Measurements from ENCODE around the gene MYL12A.

Gene MYL12A

GRCh38 chr18:3261373-3262233 is 14.0 kb downstream of the MYL12A start, which contains the start of gene MYL12B:
TSS of gene MYL12B (plus strand) at chr18:3262133. CDS start at chr18:3272899, 10,766 bp downstream.
- peak within 1 kb of the TSS; percentile 75 for H3K4me3 ChIP-seq (ENCODE audit: low read length)
- H3K27ac ChIP-seq (ENCODE audit: low read length) = peak within 1 kb of the TSS; percentile 75
- H3K9me3 ChIP-seq (ENCODE audit: insufficient read depth, low read depth, low read length) = no peaks in the 10 kb centered on the region
- H3K36me3 ChIP-seq (ENCODE audit: insufficient read depth, low read depth, low read length) = peaks cover 25% of the 10 kb centered on the region
- peaks cover 20% of the 10 kb centered on the region for H3K4me1 ChIP-seq (ENCODE audit: insufficient read depth, low read length)
- peak within 1 kb of the TSS; percentile 86 for H3K9ac ChIP-seq (ENCODE audit: low read depth, low read length)
- no peaks in the 10 kb centered on the region for H3K27me3 ChIP-seq (ENCODE audit: insufficient read depth, low read length)

GRCh38 chr18:3262234-3263131 is 14.9 kb downstream of the MYL12A start:
- Histone ChIP-seq H3K27me3 (ENCODE audit: insufficient read depth, low read length) (no peaks in the 10 kb centered on the region), H3K9ac (ENCODE audit: low read depth, low read length) (peak overlapping the region; percentile 86; the same call in 1 of the 2 replicates), H3K27ac (ENCODE audit: low read length) (no peak overlapping the region), H3K9me3 (ENCODE audit: insufficient read depth, low read depth, low read length) (no peaks in the 10 kb centered on the region), H3K36me3 (ENCODE audit: insufficient read depth, low read depth, low read length) (peaks cover 17% of the 10 kb centered on the region; the same call in 1 of the 2 replicates), H3K4me3 (ENCODE audit: low read length) (peak overlapping the region; percentile 75), H3K4me1 (ENCODE audit: insufficient read depth, low read length) (peaks cover 14% of the 10 kb centered on the region)

DNA sequence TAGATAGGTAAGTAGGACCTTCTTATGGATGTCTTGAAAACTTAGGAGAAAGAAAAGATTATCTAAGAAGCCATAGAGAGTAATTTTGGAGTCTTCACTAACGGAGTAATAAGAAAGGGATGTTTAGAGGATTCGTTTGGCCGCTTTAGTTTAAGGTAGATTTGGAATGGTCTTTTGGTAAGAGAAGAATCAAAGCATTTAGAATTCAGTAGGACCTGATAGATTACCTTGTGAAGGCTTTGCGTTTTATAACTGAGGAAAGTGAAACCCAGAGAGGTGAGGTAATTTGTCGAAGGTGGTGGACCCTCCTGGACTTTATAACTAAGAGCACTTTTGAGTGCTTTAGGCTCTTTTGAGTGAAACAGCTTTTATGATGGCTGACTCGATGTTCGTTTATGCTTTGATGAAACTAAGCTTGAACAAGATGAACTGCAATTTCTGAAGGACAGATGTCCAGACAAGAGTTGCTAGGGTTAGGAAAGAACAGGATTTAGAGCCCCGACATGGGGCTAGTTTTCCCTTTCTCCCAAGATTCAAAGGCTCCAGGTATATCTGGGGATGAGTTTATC is 15.6 kb downstream of the MYL12A start:
- Histone ChIP-seq H3K4me1 (ENCODE audit: insufficient read depth, low read length) (peaks cover 13% of the 10 kb centered on the region), H3K9me3 (ENCODE audit: insufficient read depth, low read depth, low read length) (no peaks in the 10 kb centered on the region), H3K27me3 (ENCODE audit: insufficient read depth, low read length) (no peaks in the 10 kb centered on the region), H3K4me3 (ENCODE audit: low read length) (peak overlapping the region; percentile 75), H3K9ac (ENCODE audit: low read depth, low read length) (peak overlapping the region; percentile 86; the same call in 1 of the 2 replicates), H3K27ac (ENCODE audit: low read length) (no peak overlapping the region), H3K36me3 (ENCODE audit: insufficient read depth, low read depth, low read length) (peaks cover 9% of the 10 kb centered on the region; the same call in 1 of the 2 replicates)

DNA sequence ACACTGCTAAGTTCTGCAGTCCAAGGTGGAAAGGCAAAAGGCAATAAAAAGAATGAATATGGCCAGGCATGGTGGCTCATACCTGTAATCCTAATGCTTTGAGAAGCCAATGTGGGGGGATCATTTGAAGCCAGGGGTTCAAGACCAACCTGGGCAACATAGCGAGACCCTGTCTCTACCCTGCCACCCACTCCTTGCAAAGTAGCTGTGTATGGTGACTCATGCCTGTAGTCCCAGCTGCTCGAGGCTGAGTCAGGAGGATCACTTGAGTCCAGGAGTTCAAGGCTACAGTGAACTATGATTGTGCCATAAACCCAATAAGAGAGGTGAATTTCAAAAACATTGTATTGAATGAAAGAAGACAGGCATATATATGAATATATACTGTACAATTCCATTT is 16.8 kb downstream of the MYL12A start:
- peaks cover 18% of the 10 kb centered on the region for H3K4me1 ChIP-seq (ENCODE audit: insufficient read depth, low read length)
- no peaks in the 10 kb centered on the region for H3K9me3 ChIP-seq (ENCODE audit: insufficient read depth, low read depth, low read length)
- no peak overlapping the region for H3K9ac ChIP-seq (ENCODE audit: low read depth, low read length)
- H3K27ac ChIP-seq (ENCODE audit: low read length) = no peak overlapping the region
- H3K27me3 ChIP-seq (ENCODE audit: insufficient read depth, low read length) = no peaks in the 10 kb centered on the region
- no peaks in the 10 kb centered on the region; the same call in 1 of the 2 replicates for H3K36me3 ChIP-seq (ENCODE audit: insufficient read depth, low read depth, low read length)
- H3K4me3 ChIP-seq (ENCODE audit: low read length) = no peak overlapping the region

DNA sequence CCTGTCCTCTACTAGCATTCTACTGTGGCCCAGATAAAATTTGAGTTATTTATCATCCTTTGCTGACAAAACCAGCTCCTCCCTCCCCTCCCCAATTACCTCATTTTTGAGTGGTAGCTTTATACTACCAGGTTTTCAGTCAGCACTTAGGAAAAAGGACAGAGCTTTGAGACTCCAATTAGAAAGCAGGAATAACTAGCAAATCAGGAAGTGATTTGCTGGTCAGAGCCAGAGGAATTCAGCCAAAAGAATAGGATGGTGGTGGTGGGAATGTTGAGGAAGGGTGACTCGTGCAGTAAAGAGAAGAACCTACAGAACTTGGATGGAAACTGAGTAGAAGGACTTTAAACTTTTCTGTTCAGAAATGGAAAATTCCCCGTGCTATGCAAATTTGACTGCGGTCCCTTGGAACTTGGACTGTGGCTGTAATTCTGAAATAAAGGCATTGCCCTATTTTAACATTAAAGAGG is 18.0 kb downstream of the MYL12A start:
- peaks cover 18% of the 10 kb centered on the region for H3K4me1 ChIP-seq (ENCODE audit: insufficient read depth, low read length)
- no peaks in the 10 kb centered on the region for H3K36me3 ChIP-seq (ENCODE audit: insufficient read depth, low read depth, low read length)
- no peaks in the 10 kb centered on the region for H3K9me3 ChIP-seq (ENCODE audit: insufficient read depth, low read depth, low read length)
- H3K27ac ChIP-seq (ENCODE audit: low read length) = no peak overlapping the region
- no peak overlapping the region for H3K4me3 ChIP-seq (ENCODE audit: low read length)
- no peaks in the 10 kb centered on the region for H3K27me3 ChIP-seq (ENCODE audit: insufficient read depth, low read length)
- H3K9ac ChIP-seq (ENCODE audit: low read depth, low read length) = no peak overlapping the region

GRCh38 chr18:3266062-3266608 is 18.5 kb downstream of the MYL12A start:
- Histone ChIP-seq H3K9ac (ENCODE audit: low read depth, low read length) (no peak overlapping the region), H3K36me3 (ENCODE audit: insufficient read depth, low read depth, low read length) (no peaks in the 10 kb centered on the region), H3K4me1 (ENCODE audit: insufficient read depth, low read length) (peaks cover 14% of the 10 kb centered on the region), H3K4me3 (ENCODE audit: low read length) (no peak overlapping the region), H3K27ac (ENCODE audit: low read length) (no peak overlapping the region), H3K27me3 (ENCODE audit: insufficient read depth, low read length) (no peaks in the 10 kb centered on the region), H3K9me3 (ENCODE audit: insufficient read depth, low read depth, low read length) (no peaks in the 10 kb centered on the region)

DNA sequence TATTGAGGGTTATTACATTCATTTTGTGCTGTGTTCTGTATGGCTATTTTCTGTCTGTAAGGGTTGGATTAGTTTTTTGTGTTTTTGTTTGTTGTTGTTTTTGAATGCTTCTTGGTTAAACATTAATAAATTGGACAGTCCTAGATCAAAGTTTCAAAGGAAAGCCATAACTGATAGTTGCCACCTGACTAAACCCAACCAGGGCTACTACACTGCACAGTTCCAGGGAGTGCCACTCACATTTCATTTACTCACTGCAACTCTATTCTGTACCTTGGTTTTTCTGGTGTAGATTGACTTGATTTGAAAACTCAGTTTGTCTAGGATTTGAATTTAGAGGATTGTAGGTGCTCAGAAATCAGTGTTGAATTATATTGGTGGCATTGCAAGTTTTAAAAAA is 20.7 kb downstream of the MYL12A start:
- no peak overlapping the region for H3K9ac ChIP-seq (ENCODE audit: low read depth, low read length)
- no peak overlapping the region for H3K4me3 ChIP-seq (ENCODE audit: low read length)
- H3K27me3 ChIP-seq (ENCODE audit: insufficient read depth, low read length) = no peaks in the 10 kb centered on the region
- H3K9me3 ChIP-seq (ENCODE audit: insufficient read depth, low read depth, low read length) = no peaks in the 10 kb centered on the region
- H3K4me1 ChIP-seq (ENCODE audit: insufficient read depth, low read length) = peaks cover 14% of the 10 kb centered on the region
- peaks cover 9% of the 10 kb centered on the region for H3K36me3 ChIP-seq (ENCODE audit: insufficient read depth, low read depth, low read length)
- no peak overlapping the region for H3K27ac ChIP-seq (ENCODE audit: low read length)

GRCh38 chr18:3269241-3269913 is 21.8 kb downstream of the MYL12A start:
- Histone ChIP-seq H3K27ac (ENCODE audit: low read length) (no peak overlapping the region), H3K4me1 (ENCODE audit: insufficient read depth, low read length) (peaks cover 12% of the 10 kb centered on the region), H3K36me3 (ENCODE audit: insufficient read depth, low read depth, low read length) (peaks cover 19% of the 10 kb centered on the region), H3K9ac (ENCODE audit: low read depth, low read length) (no peak overlapping the region), H3K9me3 (ENCODE audit: insufficient read depth, low read depth, low read length) (no peaks in the 10 kb centered on the region), H3K27me3 (ENCODE audit: insufficient read depth, low read length) (no peaks in the 10 kb centered on the region), H3K4me3 (ENCODE audit: low read length) (no peak overlapping the region)

GRCh38 chr18:3269914-3270299 is 22.3 kb downstream of the MYL12A start:
- Histone ChIP-seq H3K27ac (ENCODE audit: low read length) (no peak overlapping the region), H3K4me3 (ENCODE audit: low read length) (no peak overlapping the region), H3K9ac (ENCODE audit: low read depth, low read length) (no peak overlapping the region), H3K4me1 (ENCODE audit: insufficient read depth, low read length) (peaks cover 12% of the 10 kb centered on the region), H3K9me3 (ENCODE audit: insufficient read depth, low read depth, low read length) (no peaks in the 10 kb centered on the region), H3K36me3 (ENCODE audit: insufficient read depth, low read depth, low read length) (peaks cover 25% of the 10 kb centered on the region), H3K27me3 (ENCODE audit: insufficient read depth, low read length) (no peaks in the 10 kb centered on the region)

GRCh38 chr18:3273042-3273441 is 25.4 kb downstream of the MYL12A start:
- Histone ChIP-seq H3K9ac (ENCODE audit: low read depth, low read length) (no peak overlapping the region), H3K27ac (ENCODE audit: low read length) (no peak overlapping the region), H3K36me3 (ENCODE audit: insufficient read depth, low read depth, low read length) (peaks cover 53% of the 10 kb centered on the region), H3K9me3 (ENCODE audit: insufficient read depth, low read depth, low read length) (no peaks in the 10 kb centered on the region), H3K27me3 (ENCODE audit: insufficient read depth, low read length) (no peaks in the 10 kb centered on the region), H3K4me3 (ENCODE audit: low read length) (no peak overlapping the region), H3K4me1 (ENCODE audit: insufficient read depth, low read length) (peaks cover 11% of the 10 kb centered on the region)
